HG02852 (cell line): Measurements from ENCODE around the gene MEI4.

Experiments
- ATAC-seq: cut with Tn5 transposase; IDR thresholded peaks from one replicate; pipeline ENCODE4 v1.9.1; 2021; ENCODE audit warnings: mild to moderate bottlenecking, moderate library complexity; ENCODE audit not compliant: unreplicated experiment

MEI4 gene

GRCh38 chr6:77930382-77930781 lies 277.5 kb downstream of the MEI4 start:
- no peak for ATAC-seq

- no peak for ATAC-seq
Measured at GRCh38 chr6:77930952-77931351, 278.1 kb downstream of the MEI4 start.

- no peak for ATAC-seq
Measured at GRCh38 chr6:77962070-77962469, 309.2 kb downstream of the MEI4 start.

GRCh38 chr6:77965449-77965848 lies 312.6 kb downstream of the MEI4 start:
- no peak for ATAC-seq

- no peak for ATAC-seq
Measured at GRCh38 chr6:77972334-77972733, 319.5 kb downstream of the MEI4 start.
